Karpas-422 (cell line): ENCODE data around the gene APOLD1. TPM values are rescaled to one million over a fixed set of nuclear protein-coding genes. Genes with fewer than 3 reads are reported as not detected.

Experiments used
- DNase-seq: peaks from one replicate; pipeline ENCODE4 v3.0.0-alpha.2; 2015
- H2AFZ ChIP-seq: fragments of 200-600 bp; sonication (generic); 2 replicates; pipeline ENCODE4 v1.6.1; 2014; ENCODE audit warnings: antibody characterized with exemption, low read length, mixed read lengths
- H3K27ac ChIP-seq: fragments of 200-600 bp; sonication (generic); 2 replicates; pipeline ENCODE4 v1.5.1; 2014; ENCODE audit warnings: mild to moderate bottlenecking, low read length, moderate library complexity
- H3K27me3 ChIP-seq: fragments of 200-600 bp; sonication (generic); 2 replicates; pipeline ENCODE4 v1.6.1; 2014; ENCODE audit warnings: low read length, mixed read lengths
- H3K36me3 ChIP-seq: fragments of 200-600 bp; sonication (generic); 2 replicates; pipeline ENCODE4 v1.6.1; 2014; ENCODE audit warnings: low read length, mixed read lengths; ENCODE audit not compliant: insufficient read depth
- H3K4me1 ChIP-seq: fragments of 200-600 bp; sonication (generic); 2 replicates; pipeline ENCODE4 v1.6.1; 2014; ENCODE audit warnings: mild to moderate bottlenecking, low read length, mixed read lengths
- H3K4me2 ChIP-seq: fragments of 200-600 bp; sonication (generic); 2 replicates; pipeline ENCODE4 v1.6.1; 2014; ENCODE audit warnings: low read length, low read depth, mild to moderate bottlenecking; ENCODE audit not compliant: poor library complexity, severe bottlenecking
- H3K4me3 ChIP-seq: fragments of 200-600 bp; sonication (generic); 2 replicates; pipeline ENCODE4 v1.5.1; 2014; ENCODE audit warnings: mild to moderate bottlenecking, antibody characterized with exemption, low read length, mixed read lengths
- H3K79me2 ChIP-seq: fragments of 200-600 bp; sonication (generic); 2 replicates; pipeline ENCODE4 v1.6.1; 2014; ENCODE audit warnings: mild to moderate bottlenecking, low read length, mixed read lengths
- H3K9ac ChIP-seq: fragments of 200-600 bp; sonication (generic); 2 replicates; pipeline ENCODE4 v1.6.0; 2014; ENCODE audit warnings: low read length
- H3K9me2 ChIP-seq: fragments of 200-600 bp; sonication (generic), shearing (Covaris generic); replicated peaks from 2 replicates; pipeline ENCODE4 v1.6.0; 2014; ENCODE audit warnings: mild to moderate bottlenecking, low read length, moderate library complexity; ENCODE audit not compliant: insufficient read depth
- H3K9me3 ChIP-seq: fragments of 300-700, 200-600 bp; sonication (generic); 2 replicates; pipeline ENCODE4 v1.6.1; 2014; ENCODE audit warnings: low read length, mixed read lengths
- H4K20me1 ChIP-seq: fragments of 200-600 bp; sonication (generic); 2 replicates; pipeline ENCODE4 v1.6.1; 2014; ENCODE audit warnings: mild to moderate bottlenecking, antibody characterized with exemption, low read length, low read depth; ENCODE audit not compliant: insufficient read depth
- total RNA-seq: library from RNA; depleted of rRNA; stranded (reverse); fragments of >200 nt; shearing (Covaris generic); gene quantifications from 2 replicates; pipeline ENCODE4 v1.2.3, GENCODE V29; 2014; ENCODE audit warnings: low replicate concordance

Gene APOLD1
- total RNA-seq, 1 experiment from 2014 or later = 1.5 TPM

- Histone ChIP-seq H3K79me2 (no peaks in the 10 kb centered on the region), H2AFZ (no peak overlapping the region), H3K4me3 (no peak overlapping the region), H3K27me3 (no peaks in the 10 kb centered on the region; the same call in 1 of the 2 replicates), H3K9me3 (no peaks in the 10 kb centered on the region), H3K9me2 (no peaks in the 10 kb centered on the region), H3K4me1 (peaks cover 26% of the 10 kb centered on the region), H4K20me1 (no peaks in the 10 kb centered on the region), H3K27ac (no peak overlapping the region), H3K9ac (no peak overlapping the region), H3K4me2 (no peak overlapping the region), H3K36me3 (no peaks in the 10 kb centered on the region)
- DNase-seq = peak; percentile 92
Measured at GRCh38 chr12:12788675-12789368, 3.4 kb downstream of the APOLD1 start.

- no peak overlapping the region for H3K27ac ChIP-seq
- no peaks in the 10 kb centered on the region for H3K27me3 ChIP-seq
- H2AFZ ChIP-seq = no peak overlapping the region
- no peaks in the 10 kb centered on the region for H4K20me1 ChIP-seq
- H3K4me3 ChIP-seq = no peak overlapping the region
- no peaks in the 10 kb centered on the region for H3K9me2 ChIP-seq
- no peak overlapping the region for H3K4me2 ChIP-seq
- H3K79me2 ChIP-seq = no peaks in the 10 kb centered on the region
- no peaks in the 10 kb centered on the region for H3K9me3 ChIP-seq
- no peak for DNase-seq
- peaks cover 20% of the 10 kb centered on the region for H3K4me1 ChIP-seq
- no peaks in the 10 kb centered on the region for H3K36me3 ChIP-seq
- H3K9ac ChIP-seq = no peak overlapping the region
Measured at GRCh38 chr12:12790956-12791355, 5.5 kb downstream of the APOLD1 start.

- no peak for DNase-seq
- no peak overlapping the region for H2AFZ ChIP-seq
- no peak overlapping the region for H3K27ac ChIP-seq
- H3K36me3 ChIP-seq = no peaks in the 10 kb centered on the region
- H3K27me3 ChIP-seq = no peaks in the 10 kb centered on the region
- no peak overlapping the region for H3K9ac ChIP-seq
- H4K20me1 ChIP-seq = no peaks in the 10 kb centered on the region
- no peaks in the 10 kb centered on the region for H3K79me2 ChIP-seq
- no peaks in the 10 kb centered on the region for H3K9me2 ChIP-seq
- H3K4me3 ChIP-seq = no peak overlapping the region
- H3K4me1 ChIP-seq = peaks cover 12% of the 10 kb centered on the region
- H3K4me2 ChIP-seq = no peak overlapping the region
- no peaks in the 10 kb centered on the region for H3K9me3 ChIP-seq
Measured at GRCh38 chr12:12791756-12792369, 6.4 kb downstream of the APOLD1 start.

- H3K4me1 ChIP-seq = peaks cover 7% of the 10 kb centered on the region
- H3K9ac ChIP-seq = no peak overlapping the region
- no peaks in the 10 kb centered on the region for H3K79me2 ChIP-seq
- H3K36me3 ChIP-seq = no peaks in the 10 kb centered on the region
- DNase-seq = no peak
- no peak overlapping the region for H3K4me2 ChIP-seq
- no peaks in the 10 kb centered on the region for H3K9me3 ChIP-seq
- H3K9me2 ChIP-seq = no peaks in the 10 kb centered on the region
- H2AFZ ChIP-seq = no peak overlapping the region
- H4K20me1 ChIP-seq = no peaks in the 10 kb centered on the region
- no peak overlapping the region for H3K27ac ChIP-seq
- no peak overlapping the region for H3K4me3 ChIP-seq
- no peaks in the 10 kb centered on the region for H3K27me3 ChIP-seq
Measured at GRCh38 chr12:12792421-12792820, 7.0 kb downstream of the APOLD1 start.

GRCh38 chr12:12794686-12795085 is 9.2 kb downstream of the APOLD1 start:
- no peak overlapping the region for H3K4me2 ChIP-seq
- no peaks in the 10 kb centered on the region for H4K20me1 ChIP-seq
- H2AFZ ChIP-seq = no peak overlapping the region
- no peak for DNase-seq
- no peaks in the 10 kb centered on the region for H3K4me1 ChIP-seq
- H3K4me3 ChIP-seq = no peak overlapping the region
- no peak overlapping the region for H3K9ac ChIP-seq
- no peaks in the 10 kb centered on the region for H3K9me2 ChIP-seq
- H3K27ac ChIP-seq = no peak overlapping the region
- H3K9me3 ChIP-seq = no peaks in the 10 kb centered on the region
- no peaks in the 10 kb centered on the region for H3K79me2 ChIP-seq
- H3K27me3 ChIP-seq = no peaks in the 10 kb centered on the region
- no peaks in the 10 kb centered on the region for H3K36me3 ChIP-seq

GRCh38 chr12:12796171-12796570 is 10.7 kb downstream of the APOLD1 start:
- no peak overlapping the region for H3K9ac ChIP-seq
- no peaks in the 10 kb centered on the region for H3K9me2 ChIP-seq
- H3K4me3 ChIP-seq = no peak overlapping the region
- no peaks in the 10 kb centered on the region for H3K9me3 ChIP-seq
- DNase-seq = no peak
- H3K4me2 ChIP-seq = no peak overlapping the region
- H3K36me3 ChIP-seq = no peaks in the 10 kb centered on the region
- H3K27me3 ChIP-seq = no peaks in the 10 kb centered on the region
- H3K4me1 ChIP-seq = no peaks in the 10 kb centered on the region
- no peak overlapping the region for H3K27ac ChIP-seq
- no peaks in the 10 kb centered on the region for H4K20me1 ChIP-seq
- no peaks in the 10 kb centered on the region for H3K79me2 ChIP-seq
- no peak overlapping the region for H2AFZ ChIP-seq

- no peaks in the 10 kb centered on the region for H3K9me3 ChIP-seq
- H3K27me3 ChIP-seq = no peaks in the 10 kb centered on the region
- H3K9ac ChIP-seq = no peak overlapping the region
- H3K4me2 ChIP-seq = no peak overlapping the region
- no peaks in the 10 kb centered on the region for H3K36me3 ChIP-seq
- H3K9me2 ChIP-seq = no peaks in the 10 kb centered on the region
- H4K20me1 ChIP-seq = no peaks in the 10 kb centered on the region
- H3K4me3 ChIP-seq = no peak overlapping the region
- no peak overlapping the region for H3K27ac ChIP-seq
- DNase-seq = no peak
- H2AFZ ChIP-seq = no peak overlapping the region
- H3K79me2 ChIP-seq = no peaks in the 10 kb centered on the region
- H3K4me1 ChIP-seq = no peaks in the 10 kb centered on the region
Measured at GRCh38 chr12:12796928-12797793, 11.7 kb downstream of the APOLD1 start.

GRCh38 chr12:12797794-12798152 is 12.3 kb downstream of the APOLD1 start:
- no peaks in the 10 kb centered on the region for H3K9me2 ChIP-seq
- no peaks in the 10 kb centered on the region for H3K9me3 ChIP-seq
- no peaks in the 10 kb centered on the region for H3K27me3 ChIP-seq
- H3K4me3 ChIP-seq = no peak overlapping the region
- H3K36me3 ChIP-seq = no peaks in the 10 kb centered on the region
- H3K79me2 ChIP-seq = no peaks in the 10 kb centered on the region
- no peak for DNase-seq
- no peaks in the 10 kb centered on the region for H3K4me1 ChIP-seq
- no peak overlapping the region for H3K27ac ChIP-seq
- H2AFZ ChIP-seq = no peak overlapping the region
- no peak overlapping the region for H3K4me2 ChIP-seq
- H3K9ac ChIP-seq = no peak overlapping the region
- no peaks in the 10 kb centered on the region for H4K20me1 ChIP-seq
